ENCODE measurements around the gene DPP7.

Gene DPP7

GRCh38 chr9:137077010-137077747 is 37.4 kb downstream of the DPP7 start, which contains the start of gene UAP1L1:
UAP1L1 (plus strand) TSS chr9:137077517; CDS start chr9:137077533, 16 bp downstream.
- Histone ChIP-seq H3K4me3 (replicated peaks; ENCODE audit: insufficient read depth, low read length) (peak within 1 kb of the TSS; percentile 60), H3K27ac (replicated peaks) (no peak within 1 kb of the TSS), H3K27me3 (ENCODE audit: insufficient read depth, poor library complexity, severe bottlenecking) (peaks cover 10% of the 10 kb centered on the region)
- peak in 1 of 2 experiments; percentile 66 for DNase-seq (ENCODE audit: low read depth in 1 of 2, low spot score in 1 of 2)
- TF ChIP-seq GABPA (IDR thresholded peaks at IDR 0.05; ENCODE audit: low read depth) (no peak), CTCF (IDR thresholded peaks at IDR 0.05; ENCODE audit: insufficient read depth, low read length) (no peak), SPI1 (IDR thresholded peaks at IDR 0.05; ENCODE audit: borderline replicate concordance, low read depth) (no peak), POLR2AphosphoS5 (IDR thresholded peaks at IDR 0.05; ENCODE audit: low read depth) (no peak), REST (IDR thresholded peaks at IDR 0.05; ENCODE audit: insufficient replicate concordance, low read depth) (no peak)

GRCh38 chr9:137076636-137077009 is 37.9 kb downstream of the DPP7 start:
- DNase-seq (ENCODE audit: low read depth in 1 of 2, low spot score in 1 of 2): no peak
- Histone ChIP-seq H3K27ac (replicated peaks) (no peak overlapping the region), H3K27me3 (ENCODE audit: insufficient read depth, poor library complexity, severe bottlenecking) (peaks cover 10% of the 10 kb centered on the region), H3K4me3 (replicated peaks; ENCODE audit: insufficient read depth, low read length) (no peak overlapping the region)
- TF ChIP-seq GABPA (IDR thresholded peaks at IDR 0.05; ENCODE audit: low read depth) (no peak), REST (IDR thresholded peaks at IDR 0.05; ENCODE audit: insufficient replicate concordance, low read depth) (no peak), CTCF (IDR thresholded peaks at IDR 0.05; ENCODE audit: insufficient read depth, low read length) (no peak), SPI1 (IDR thresholded peaks at IDR 0.05; ENCODE audit: borderline replicate concordance, low read depth) (no peak), POLR2AphosphoS5 (IDR thresholded peaks at IDR 0.05; ENCODE audit: low read depth) (no peak)

- no peak overlapping the region for H3K4me3 ChIP-seq (replicated peaks; ENCODE audit: insufficient read depth, low read length)
- TF ChIP-seq SPI1 (IDR thresholded peaks at IDR 0.05; ENCODE audit: borderline replicate concordance, low read depth) (no peak), GABPA (IDR thresholded peaks at IDR 0.05; ENCODE audit: low read depth) (no peak), POLR2AphosphoS5 (IDR thresholded peaks at IDR 0.05; ENCODE audit: low read depth) (no peak), CTCF (IDR thresholded peaks at IDR 0.05; ENCODE audit: insufficient read depth, low read length) (no peak), REST (IDR thresholded peaks at IDR 0.05; ENCODE audit: insufficient replicate concordance, low read depth) (no peak)
- H3K27me3 ChIP-seq (ENCODE audit: insufficient read depth, poor library complexity, severe bottlenecking): peaks cover 10% of the 10 kb centered on the region
- no peak for DNase-seq (ENCODE audit: low read depth in 1 of 2, low spot score in 1 of 2)
- no peak overlapping the region for H3K27ac ChIP-seq (replicated peaks)
These were observed 39.2 kb downstream of the DPP7 start for GRCh38 chr9:137075275-137075775.

Measured in HL-60 (cell line).